Measurements from ENCODE around the gene FRZB. TPM values are rescaled to one million over a fixed set of nuclear protein-coding genes. Genes with fewer than 3 reads are reported as not detected.

FRZB gene
- total and polyA plus RNA-seq, 2 of the 13 experiments (the other 11 are each of a cell fraction or from before 2014, with no cell fraction given): 0.04 to 1.2 TPM

DNA sequence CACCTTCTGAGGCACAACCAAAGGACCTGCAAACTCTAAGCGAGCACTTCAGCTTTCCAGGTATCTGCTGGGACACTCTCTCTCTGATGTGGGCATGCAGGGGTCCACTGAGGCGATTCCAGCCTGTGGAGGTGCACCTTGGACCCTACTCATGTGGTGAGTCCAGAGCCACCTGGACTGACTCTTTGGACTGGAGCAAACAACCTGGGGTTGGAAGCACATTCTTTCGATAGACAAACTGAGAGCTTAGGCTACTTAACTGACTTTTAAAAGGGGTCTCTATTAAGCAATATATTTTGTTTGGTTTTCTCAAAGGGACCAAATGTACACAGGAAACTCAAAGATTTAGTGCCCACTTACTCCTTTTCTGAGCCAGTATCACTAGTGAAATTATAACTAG, 51.6 kb downstream of the FRZB start (continued):
- TF ChIP-seq, protein P1, sequence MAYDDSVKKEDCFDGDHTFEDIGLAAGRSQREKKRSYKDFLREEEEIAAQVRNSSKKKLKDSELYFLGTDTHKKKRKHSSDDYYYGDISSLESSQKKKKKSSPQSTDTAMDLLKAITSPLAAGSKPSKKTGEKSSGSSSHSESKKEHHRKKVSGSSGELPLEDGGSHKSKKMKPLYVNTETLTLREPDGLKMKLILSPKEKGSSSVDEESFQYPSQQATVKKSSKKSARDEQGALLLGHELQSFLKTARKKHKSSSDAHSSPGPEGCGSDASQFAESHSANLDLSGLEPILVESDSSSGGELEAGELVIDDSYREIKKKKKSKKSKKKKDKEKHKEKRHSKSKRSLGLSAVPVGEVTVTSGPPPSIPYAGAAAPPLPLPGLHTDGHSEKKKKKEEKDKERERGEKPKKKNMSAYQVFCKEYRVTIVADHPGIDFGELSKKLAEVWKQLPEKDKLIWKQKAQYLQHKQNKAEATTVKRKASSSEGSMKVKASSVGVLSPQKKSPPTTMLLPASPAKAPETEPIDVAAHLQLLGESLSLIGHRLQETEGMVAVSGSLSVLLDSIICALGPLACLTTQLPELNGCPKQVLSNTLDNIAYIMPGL (CRISPR knock-in tag; IDR thresholded peaks at IDR 0.05; ENCODE audit: borderline replicate concordance in 1 of 2, low read depth in 1 of 2): no peak
- no peak for TF ChIP-seq NFIB (CRISPR knock-in tag; IDR thresholded peaks at IDR 0.05; ENCODE audit: borderline replicate concordance)
- peak; percentile 92 for TF ChIP-seq HNF4G (IDR thresholded peaks at IDR 0.05; ENCODE audit: borderline replicate concordance, low read depth, low read length)
- peak; percentile 51; the same call in 1 of the 2 replicates for TF ChIP-seq HNF4G (CRISPR knock-in tag; IDR thresholded peaks at IDR 0.05; ENCODE audit: borderline replicate concordance, low read depth)
- peak; percentile 40; the same call in 1 of the 2 replicates for TF ChIP-seq HDAC2 (CRISPR knock-in tag; IDR thresholded peaks at IDR 0.05)
- TF ChIP-seq WIZ (CRISPR knock-in tag; IDR thresholded peaks at IDR 0.05): no peak
- no peak for TF ChIP-seq ZNF24 (IDR thresholded peaks at IDR 0.05)
- TF ChIP-seq ZNF629 (CRISPR knock-in tag; conservative IDR thresholded peaks at IDR 0.05): peak; percentile 95
- TF ChIP-seq ZNF598 (CRISPR knock-in tag; IDR thresholded peaks at IDR 0.05; ENCODE audit: borderline replicate concordance): no peak
- TF ChIP-seq, protein P2, sequence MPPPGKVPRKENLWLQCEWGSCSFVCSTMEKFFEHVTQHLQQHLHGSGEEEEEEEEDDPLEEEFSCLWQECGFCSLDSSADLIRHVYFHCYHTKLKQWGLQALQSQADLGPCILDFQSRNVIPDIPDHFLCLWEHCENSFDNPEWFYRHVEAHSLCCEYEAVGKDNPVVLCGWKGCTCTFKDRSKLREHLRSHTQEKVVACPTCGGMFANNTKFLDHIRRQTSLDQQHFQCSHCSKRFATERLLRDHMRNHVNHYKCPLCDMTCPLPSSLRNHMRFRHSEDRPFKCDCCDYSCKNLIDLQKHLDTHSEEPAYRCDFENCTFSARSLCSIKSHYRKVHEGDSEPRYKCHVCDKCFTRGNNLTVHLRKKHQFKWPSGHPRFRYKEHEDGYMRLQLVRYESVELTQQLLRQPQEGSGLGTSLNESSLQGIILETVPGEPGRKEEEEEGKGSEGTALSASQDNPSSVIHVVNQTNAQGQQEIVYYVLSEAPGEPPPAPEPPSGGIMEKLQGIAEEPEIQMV (CRISPR knock-in tag; IDR thresholded peaks at IDR 0.05; ENCODE audit: low read depth): no peak
- no peak for TF ChIP-seq ZNF282 (IDR thresholded peaks at IDR 0.05; ENCODE audit: partially characterized antibody)
- no peak for TF ChIP-seq EZH2 (conservative IDR thresholded peaks at IDR 0.05; ENCODE audit: low read depth, low read length)
- TF ChIP-seq NCOR1 (IDR thresholded peaks at IDR 0.05; ENCODE audit: borderline replicate concordance, low read length): peak; percentile 76
- TF ChIP-seq ZNF441 (CRISPR knock-in tag; IDR thresholded peaks at IDR 0.05; ENCODE audit: borderline replicate concordance): no peak
- no peak for TF ChIP-seq ZMAT3 (CRISPR knock-in tag; conservative IDR thresholded peaks at IDR 0.05)
- TF ChIP-seq, protein P3, sequence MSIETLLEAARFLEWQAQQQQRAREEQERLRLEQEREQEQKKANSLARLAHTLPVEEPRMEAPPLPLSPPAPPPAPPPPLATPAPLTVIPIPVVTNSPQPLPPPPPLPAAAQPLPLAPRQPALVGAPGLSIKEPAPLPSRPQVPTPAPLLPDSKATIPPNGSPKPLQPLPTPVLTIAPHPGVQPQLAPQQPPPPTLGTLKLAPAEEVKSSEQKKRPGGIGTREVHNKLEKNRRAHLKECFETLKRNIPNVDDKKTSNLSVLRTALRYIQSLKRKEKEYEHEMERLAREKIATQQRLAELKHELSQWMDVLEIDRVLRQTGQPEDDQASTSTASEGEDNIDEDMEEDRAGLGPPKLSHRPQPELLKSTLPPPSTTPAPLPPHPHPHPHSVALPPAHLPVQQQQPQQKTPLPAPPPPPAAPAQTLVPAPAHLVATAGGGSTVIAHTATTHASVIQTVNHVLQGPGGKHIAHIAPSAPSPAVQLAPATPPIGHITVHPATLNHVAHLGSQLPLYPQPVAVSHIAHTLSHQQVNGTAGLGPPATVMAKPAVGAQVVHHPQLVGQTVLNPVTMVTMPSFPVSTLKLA (IDR thresholded peaks at IDR 0.05): no peak
- TF ChIP-seq, protein P4, sequence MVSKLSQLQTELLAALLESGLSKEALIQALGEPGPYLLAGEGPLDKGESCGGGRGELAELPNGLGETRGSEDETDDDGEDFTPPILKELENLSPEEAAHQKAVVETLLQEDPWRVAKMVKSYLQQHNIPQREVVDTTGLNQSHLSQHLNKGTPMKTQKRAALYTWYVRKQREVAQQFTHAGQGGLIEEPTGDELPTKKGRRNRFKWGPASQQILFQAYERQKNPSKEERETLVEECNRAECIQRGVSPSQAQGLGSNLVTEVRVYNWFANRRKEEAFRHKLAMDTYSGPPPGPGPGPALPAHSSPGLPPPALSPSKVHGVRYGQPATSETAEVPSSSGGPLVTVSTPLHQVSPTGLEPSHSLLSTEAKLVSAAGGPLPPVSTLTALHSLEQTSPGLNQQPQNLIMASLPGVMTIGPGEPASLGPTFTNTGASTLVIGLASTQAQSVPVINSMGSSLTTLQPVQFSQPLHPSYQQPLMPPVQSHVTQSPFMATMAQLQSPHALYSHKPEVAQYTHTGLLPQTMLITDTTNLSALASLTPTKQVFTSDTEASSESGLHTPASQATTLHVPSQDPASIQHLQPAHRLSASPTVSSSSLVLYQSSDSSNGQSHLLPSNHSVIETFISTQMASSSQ (IDR thresholded peaks at IDR 0.05; ENCODE audit: low read depth): no peak
- TF ChIP-seq, protein P4 (CRISPR knock-in tag; IDR thresholded peaks at IDR 0.05; ENCODE audit: borderline replicate concordance): no peak
- TF ChIP-seq PHF20 (CRISPR knock-in tag; IDR thresholded peaks at IDR 0.05): no peak
- no peak for TF ChIP-seq SALL2 (CRISPR knock-in tag; IDR thresholded peaks at IDR 0.05)
- TF ChIP-seq ZNF616 (CRISPR knock-in tag; IDR thresholded peaks at IDR 0.05; ENCODE audit: low read depth): no peak
- TF ChIP-seq TEAD2 (CRISPR knock-in tag; IDR thresholded peaks at IDR 0.05): no peak
- TF ChIP-seq ZNF292 (CRISPR knock-in tag; IDR thresholded peaks at IDR 0.05; ENCODE audit: borderline replicate concordance, low read depth): no peak

Data from HepG2 (cell line).